KOPT-K1 (cell line): Measurements from ENCODE around the gene GIMAP5.

Experiments
- H3K27ac ChIP-seq: fragments of 200-600 bp; sonication (generic); 2 replicates; pipeline ENCODE4 v1.5.1; 2016; ENCODE audit warnings: antibody characterized with exemption, mild to moderate bottlenecking, low read depth, low read length; ENCODE audit not compliant: poor library complexity, severe bottlenecking
- H3K36me3 ChIP-seq: fragments of 200-600 bp; sonication (generic); 2 replicates; pipeline ENCODE4 v1.5.1; 2017; ENCODE audit warnings: antibody characterized with exemption, mild to moderate bottlenecking, low read length, moderate library complexity; ENCODE audit not compliant: insufficient read depth
- H3K9me3 ChIP-seq: fragments of 200-600 bp; sonication (generic); 2 replicates; pipeline ENCODE4 v1.5.1; 2017; ENCODE audit warnings: antibody characterized with exemption, low read length, mild to moderate bottlenecking; ENCODE audit not compliant: insufficient read depth, poor library complexity, severe bottlenecking

GIMAP5 gene

GRCh38 chr7:150778014-150778737, 41.0 kb downstream of the GIMAP5 start:
- no peaks in the 10 kb centered on the region for H3K36me3 ChIP-seq
- no peak overlapping the region for H3K27ac ChIP-seq
- H3K9me3 ChIP-seq = peaks cover 11% of the 10 kb centered on the region

DNA sequence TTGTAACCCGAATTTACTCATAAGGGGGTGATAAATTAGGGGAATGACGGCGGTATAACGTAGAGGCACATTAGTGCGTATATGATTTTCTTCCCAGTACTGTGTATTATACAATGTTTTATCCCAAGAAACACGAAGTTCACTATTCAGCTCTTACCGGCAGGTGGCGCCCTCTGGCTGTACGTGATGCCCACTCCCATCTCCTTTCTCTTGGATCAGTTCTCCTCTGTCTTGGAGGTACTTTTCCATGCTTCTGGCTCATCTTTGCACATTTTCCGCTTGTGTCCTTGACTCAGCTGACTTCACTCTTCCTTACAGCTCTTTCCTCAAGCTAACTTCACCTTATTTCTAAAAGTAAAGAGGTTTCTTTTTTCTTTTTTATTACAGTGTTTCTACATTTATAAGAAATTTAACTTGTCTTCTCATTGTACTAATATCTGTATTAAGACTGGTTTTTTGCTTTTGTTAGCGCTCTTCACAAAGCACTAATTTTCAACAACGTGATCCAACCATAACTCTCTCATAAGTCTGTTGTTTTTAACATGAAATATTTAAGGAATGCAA, 41.6 kb downstream of the GIMAP5 start:
- H3K27ac ChIP-seq = no peak overlapping the region
- H3K36me3 ChIP-seq = no peaks in the 10 kb centered on the region
- peaks cover 6% of the 10 kb centered on the region for H3K9me3 ChIP-seq

DNA sequence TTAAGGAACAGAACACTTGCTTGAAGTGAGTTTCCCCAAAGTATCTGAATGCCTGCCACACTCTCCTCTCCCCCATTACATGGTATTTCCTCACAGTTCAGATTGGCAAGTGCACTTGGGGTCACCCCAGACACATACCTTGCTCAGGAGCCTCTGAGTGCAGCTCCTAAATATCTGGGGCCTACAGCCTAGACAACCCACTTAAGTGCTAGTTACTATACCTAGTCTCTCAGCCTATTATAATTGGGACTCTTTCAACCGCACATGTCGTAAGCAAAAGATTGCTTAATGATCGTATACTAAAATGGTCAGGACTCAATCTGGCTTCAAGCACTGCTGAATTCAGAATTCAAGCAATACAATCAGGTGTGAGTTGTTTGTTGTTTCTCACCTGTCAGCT, 43.1 kb downstream of the GIMAP5 start:
- Histone ChIP-seq H3K36me3 (no peaks in the 10 kb centered on the region), H3K9me3 (no peaks in the 10 kb centered on the region), H3K27ac (no peak overlapping the region)

GRCh38 chr7:150781103-150781502, 43.9 kb downstream of the GIMAP5 start:
- H3K9me3 ChIP-seq = no peaks in the 10 kb centered on the region
- no peak overlapping the region for H3K27ac ChIP-seq

GRCh38 chr7:150781961-150782360, 44.7 kb downstream of the GIMAP5 start:
- no peak overlapping the region for H3K27ac ChIP-seq
- H3K9me3 ChIP-seq = no peaks in the 10 kb centered on the region
- no peaks in the 10 kb centered on the region for H3K36me3 ChIP-seq

More at GRCh38 chr7:150781103-150781502, 43.9 kb downstream of the GIMAP5 start:
- no peaks in the 10 kb centered on the region for H3K36me3 ChIP-seq

- Histone ChIP-seq H3K9me3 (no peaks in the 10 kb centered on the region), H3K36me3 (no peaks in the 10 kb centered on the region), H3K27ac (no peak overlapping the region)
Measured at GRCh38 chr7:150784120-150784736, 47.0 kb downstream of the GIMAP5 start.

DNA sequence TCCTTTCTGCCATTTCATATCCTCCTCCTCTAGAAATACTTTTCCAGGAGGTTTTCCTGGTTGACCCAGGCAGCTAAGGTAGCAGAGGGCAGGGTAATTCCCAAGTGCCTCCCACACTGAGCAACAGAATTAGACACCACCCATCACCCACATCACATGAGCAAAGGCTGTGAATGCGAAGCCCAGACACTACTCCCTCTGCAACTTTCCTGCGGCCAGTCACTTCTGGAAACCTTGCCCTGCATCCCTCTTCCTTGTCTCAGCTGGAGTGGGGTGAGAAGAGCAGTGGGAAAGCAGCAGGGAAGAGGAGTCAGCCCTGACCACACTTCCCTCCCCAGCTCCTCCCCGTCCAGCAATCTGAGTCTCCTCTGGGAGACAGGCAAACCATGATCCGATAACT, 47.7 kb downstream of the GIMAP5 start:
- H3K36me3 ChIP-seq = no peaks in the 10 kb centered on the region
- no peaks in the 10 kb centered on the region for H3K9me3 ChIP-seq
- no peak overlapping the region for H3K27ac ChIP-seq

DNA sequence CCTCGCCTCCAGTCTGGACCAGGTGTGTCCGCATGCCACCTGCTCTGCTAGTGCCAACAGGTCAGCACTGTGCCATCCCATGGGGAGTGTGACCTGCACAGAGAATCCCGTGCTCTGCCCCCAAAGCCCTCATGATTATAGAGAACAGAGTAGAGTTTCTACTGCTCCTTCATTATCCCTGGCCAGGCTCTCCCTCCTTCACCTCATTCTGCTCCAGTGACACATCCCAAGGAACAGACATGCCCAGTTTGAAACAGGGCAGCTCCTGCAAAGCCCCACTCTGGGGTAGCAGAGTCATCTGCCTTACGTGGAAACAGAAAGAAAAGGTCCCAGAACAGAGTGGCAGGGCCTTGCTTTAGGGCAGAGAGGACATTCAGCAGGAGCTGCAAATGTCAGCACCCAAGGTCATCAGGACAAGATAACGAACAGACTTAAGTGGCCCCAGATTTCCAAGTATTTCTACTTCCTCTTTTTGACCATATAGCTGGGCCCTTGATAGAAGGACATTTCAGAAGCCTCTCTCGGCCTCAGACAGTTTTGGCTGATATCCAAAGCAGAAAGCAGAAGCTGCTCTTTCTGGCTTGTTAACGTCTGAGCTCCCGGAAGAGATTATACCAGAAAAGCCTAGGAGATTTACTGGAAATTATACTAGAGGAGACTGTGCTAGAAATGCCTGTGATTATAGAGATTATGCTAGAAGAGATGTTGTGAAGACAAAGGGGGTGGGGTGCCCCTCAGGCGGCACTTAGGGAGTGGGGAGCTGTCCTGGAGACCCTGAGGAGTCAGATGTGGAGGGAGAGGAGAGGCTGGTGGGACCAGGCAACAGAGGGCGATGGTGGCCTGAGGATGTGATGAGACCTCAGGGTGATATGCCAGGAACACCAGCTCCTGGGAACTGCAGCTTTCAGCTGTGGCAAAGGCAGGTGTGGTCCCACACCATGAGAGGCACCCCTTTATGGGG, 50.4 kb downstream of the GIMAP5 start:
- Histone ChIP-seq H3K9me3 (no peaks in the 10 kb centered on the region), H3K36me3 (no peaks in the 10 kb centered on the region), H3K27ac (no peak overlapping the region)

DNA sequence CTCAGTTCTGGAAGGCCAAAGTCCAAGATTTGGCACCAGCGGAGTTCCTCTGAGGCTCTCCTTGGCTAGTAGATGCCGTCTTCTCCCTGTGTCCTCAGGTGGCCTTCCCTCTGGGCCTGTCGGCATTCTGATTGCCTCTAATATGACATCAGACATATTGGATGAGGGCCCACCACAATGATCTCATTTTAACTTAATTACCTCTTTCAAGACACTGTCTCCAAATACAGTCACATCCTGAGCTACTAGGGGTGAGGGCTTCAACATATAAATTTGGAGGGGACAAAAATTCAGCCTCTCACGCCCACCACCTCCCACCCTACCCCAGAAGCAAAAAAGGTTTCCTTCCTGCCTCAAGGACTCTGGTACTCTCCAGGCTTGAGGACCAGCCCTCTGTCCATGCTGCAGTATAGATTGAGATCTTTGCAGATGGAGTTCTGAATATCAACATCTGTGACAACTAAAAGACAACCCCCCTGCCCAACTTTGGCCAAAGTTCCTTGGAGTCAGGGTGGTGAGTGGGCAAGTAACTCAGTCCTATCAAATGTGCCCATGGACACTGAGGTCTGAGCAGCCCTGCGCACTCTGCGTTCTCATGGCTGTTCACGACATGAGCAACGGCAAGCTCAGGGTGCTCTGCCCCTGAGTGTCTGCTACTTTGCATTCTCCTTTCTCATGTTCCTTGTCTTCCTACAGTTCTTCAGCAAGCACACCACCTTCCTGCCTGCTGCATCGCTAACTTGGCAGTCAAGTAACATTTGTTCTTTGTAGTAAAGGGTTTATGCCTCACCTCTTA, 51.5 kb downstream of the GIMAP5 start:
- Histone ChIP-seq H3K27ac (no peak overlapping the region), H3K36me3 (no peaks in the 10 kb centered on the region), H3K9me3 (no peaks in the 10 kb centered on the region)

- no peaks in the 10 kb centered on the region for H3K36me3 ChIP-seq
- H3K27ac ChIP-seq = no peak overlapping the region
- H3K9me3 ChIP-seq = no peaks in the 10 kb centered on the region
Measured at GRCh38 chr7:150790416-150791075, 53.3 kb downstream of the GIMAP5 start.

GRCh38 chr7:150791304-150791703, 54.1 kb downstream of the GIMAP5 start:
- H3K27ac ChIP-seq = no peak overlapping the region

GRCh38 chr7:150791746-150792452, 54.7 kb downstream of the GIMAP5 start:
- no peaks in the 10 kb centered on the region for H3K36me3 ChIP-seq
- no peak overlapping the region for H3K27ac ChIP-seq
- H3K9me3 ChIP-seq = no peaks in the 10 kb centered on the region

More at GRCh38 chr7:150791304-150791703, 54.1 kb downstream of the GIMAP5 start:
- H3K36me3 ChIP-seq = no peaks in the 10 kb centered on the region
- no peaks in the 10 kb centered on the region for H3K9me3 ChIP-seq
